Nephron (organoid): ENCODE data around the gene CLNS1A.

ENCODE experiments used
- H3K27ac Mint-ChIP-seq, 3 experiments: 2 replicates each; pipeline ENCODE4 v1.8.0; 2020; ENCODE audit warnings: mixed read lengths in 3 of 3, mild to moderate bottlenecking in 2 of 3, moderate library complexity in 1 of 3
- H3K27me3 Mint-ChIP-seq: 2 replicates; pipeline ENCODE4 v1.8.0; 2021; ENCODE audit warnings: low read depth, mild to moderate bottlenecking, moderate library complexity, mixed read lengths
- H3K36me3 Mint-ChIP-seq: 2 replicates; pipeline ENCODE4 v1.8.0; 2020; ENCODE audit warnings: low read depth, mixed read lengths
- H3K4me1 Mint-ChIP-seq: 2 replicates; pipeline ENCODE4 v1.8.0; 2020; ENCODE audit warnings: mixed read lengths
- H3K4me3 Mint-ChIP-seq, 3 experiments: 2 replicates each; pipeline ENCODE4 v1.8.0; 2020; ENCODE audit warnings: mild to moderate bottlenecking in 3 of 3, mixed read lengths in 3 of 3, moderate library complexity in 2 of 3
- H3K9me3 Mint-ChIP-seq: 2 replicates; pipeline ENCODE4 v1.8.0; 2020; ENCODE audit warnings: mixed read lengths
- CTCF ChIP-seq, 3 experiments: fragments of 200-600 bp; sonication (generic); IDR thresholded peaks; one replicate each; pipeline ENCODE4 v1.5.0; 2021; ENCODE audit warnings: antibody characterized with exemption in 3 of 3; ENCODE audit not compliant: unreplicated experiment in 3 of 3

The CLNS1A gene

GRCh38 chr11:77569676-77570070, 67.9 kb downstream of the CLNS1A start:
- H3K4me1 Mint-ChIP-seq, result peaks cover 24% of the 10 kb centered on the region
- peaks cover 3% of the 10 kb centered on the region for H3K9me3 Mint-ChIP-seq
- H3K4me3 Mint-ChIP-seq, result no peak overlapping the region
- no peak for TF ChIP-seq CTCF (IDR thresholded peaks at IDR 0.05; ENCODE audit: unreplicated experiment in 3 of 3)
- H3K36me3 Mint-ChIP-seq, result no peaks in the 10 kb centered on the region
- H3K27ac Mint-ChIP-seq, result peak overlapping the region in 2 of 3 experiments; percentile 41 to 63
- H3K27me3 Mint-ChIP-seq, result no peaks in the 10 kb centered on the region

GRCh38 chr11:77568916-77569675, 68.5 kb downstream of the CLNS1A start:
- no peak overlapping the region for H3K4me3 Mint-ChIP-seq
- peak overlapping the region in 2 of 3 experiments; percentile 41 to 63 for H3K27ac Mint-ChIP-seq
- H3K27me3 Mint-ChIP-seq, result no peaks in the 10 kb centered on the region
- H3K9me3 Mint-ChIP-seq, result peaks cover 6% of the 10 kb centered on the region
- no peak for TF ChIP-seq CTCF (IDR thresholded peaks at IDR 0.05; ENCODE audit: unreplicated experiment in 3 of 3)
- H3K4me1 Mint-ChIP-seq, result peaks cover 24% of the 10 kb centered on the region
- no peaks in the 10 kb centered on the region for H3K36me3 Mint-ChIP-seq

- no peak for TF ChIP-seq CTCF (IDR thresholded peaks at IDR 0.05; ENCODE audit: unreplicated experiment in 3 of 3)
- H3K4me1 Mint-ChIP-seq, result peaks cover 24% of the 10 kb centered on the region
- peaks cover 11% of the 10 kb centered on the region for H3K9me3 Mint-ChIP-seq
- no peaks in the 10 kb centered on the region for H3K27me3 Mint-ChIP-seq
- no peaks in the 10 kb centered on the region for H3K36me3 Mint-ChIP-seq
- H3K4me3 Mint-ChIP-seq, result no peak overlapping the region
- H3K27ac Mint-ChIP-seq, result no peak overlapping the region
Observed at GRCh38 chr11:77568306-77568705, 69.3 kb downstream of the CLNS1A start.
